DMS53 treated with DMSO at 0.1 percent for 48 hours (cell line): ENCODE data around the gene ZNF699.
"Not testable (repeated sequence)": the region's sequence is repeated elsewhere in the genome, so short reads cannot be mapped to it uniquely, and the experiment has no call there.

ENCODE experiments used
- DNase-seq: peaks from one replicate; lab custom pipeline; 2025; ENCODE audit not compliant: unreplicated experiment; lab: John Stamatoyannopoulos, UW

The ZNF699 gene

DNA sequence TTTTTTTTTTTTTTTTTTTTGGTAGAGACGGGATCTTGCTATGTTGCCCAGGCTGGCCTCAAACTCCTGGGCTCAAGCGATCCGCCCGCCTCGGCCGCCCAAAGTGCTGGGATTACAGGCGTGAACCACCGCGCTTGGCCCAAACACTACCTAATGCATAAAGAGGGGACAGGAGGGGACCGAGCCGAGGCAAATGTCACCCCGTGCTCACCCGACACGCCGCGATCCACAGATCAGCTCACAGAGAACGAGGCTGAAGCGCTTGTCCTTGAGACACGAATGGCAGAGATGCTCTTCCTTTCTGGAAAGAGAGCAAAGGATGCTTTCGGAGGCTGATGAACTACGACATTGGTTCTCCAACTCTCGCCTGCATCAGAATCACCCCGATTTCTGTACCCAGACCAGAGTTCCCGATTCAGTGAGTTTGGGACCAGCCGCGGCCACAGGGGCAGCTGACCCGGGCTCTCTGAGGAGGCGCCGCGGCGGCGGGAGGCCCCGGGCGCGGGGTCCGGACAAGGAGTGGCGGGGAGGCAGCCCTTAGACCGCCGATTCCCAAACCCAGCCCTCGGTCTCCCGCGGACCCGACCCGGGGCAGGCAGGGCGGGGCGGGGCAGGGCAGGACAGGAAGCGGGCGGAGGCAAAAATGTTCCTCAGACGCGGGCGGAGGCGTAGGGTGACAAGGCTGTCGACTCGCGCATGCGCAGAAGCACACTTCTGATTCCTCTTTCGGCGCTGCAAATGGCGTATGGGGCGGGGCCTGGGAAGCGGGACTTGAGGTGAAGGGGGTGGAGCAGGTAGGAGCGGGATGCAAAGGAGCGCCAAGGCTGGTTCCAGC is at the start of gene ZNF699:
Gene ZNF699, minus strand, starts transcription at position 700 of the 835 bp plus-strand sequence. CDS start 4,719 bp downstream, outside the sequence.
- DNase-seq: peak; percentile 88

DNA sequence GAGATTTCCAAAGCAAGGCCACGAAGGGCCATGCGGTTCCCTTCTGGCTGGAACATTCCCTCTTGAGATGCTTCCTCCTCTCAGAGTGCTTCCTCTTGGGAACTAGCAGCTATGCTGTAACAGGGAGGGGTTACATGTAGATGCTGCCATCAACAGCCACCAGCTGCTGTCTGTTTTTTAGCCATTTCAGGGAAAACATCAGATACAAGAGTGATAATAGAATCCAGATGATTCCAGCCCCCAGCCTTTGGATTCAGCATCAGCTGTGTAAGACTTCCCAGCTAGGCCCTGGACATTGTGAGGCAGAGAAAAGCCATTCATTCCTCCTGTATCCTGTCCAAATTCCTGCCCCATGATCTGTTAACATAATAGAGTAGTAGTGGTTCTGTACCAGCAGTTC is 45.0 kb upstream of the ZNF699 start:
- no peak for DNase-seq

GRCh38 chr19:9353011-9353410 is 43.4 kb upstream of the ZNF699 start:
- no peak for DNase-seq

- DNase-seq: no peak
Observed at GRCh38 chr19:9352505-9352904, 42.9 kb upstream of the ZNF699 start.

GRCh38 chr19:9348671-9349070 is 39.0 kb upstream of the ZNF699 start:
- no peak for DNase-seq

GRCh38 chr19:9348253-9348652 is 38.6 kb upstream of the ZNF699 start:
- DNase-seq: no peak

DNA sequence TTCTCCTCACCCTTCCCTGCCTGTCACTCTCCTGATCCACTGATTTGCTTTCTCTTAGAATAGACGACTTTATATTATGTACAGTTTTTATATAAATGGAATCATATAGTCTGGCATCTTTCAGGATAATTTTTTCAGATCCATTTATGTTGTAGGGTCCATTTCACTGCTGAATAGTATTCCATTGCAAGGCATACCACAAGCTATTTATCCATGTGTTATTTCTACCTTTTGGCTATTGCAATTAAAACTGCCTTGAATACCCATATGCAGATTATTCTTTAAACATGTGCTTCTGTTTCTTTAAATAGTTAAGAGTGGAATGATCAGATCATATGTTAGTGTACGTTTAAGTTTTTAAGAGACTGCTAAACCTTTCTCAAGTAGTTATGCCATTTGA is 35.4 kb upstream of the ZNF699 start:
- DNase-seq: no peak

- DNase-seq: no peak
Observed at GRCh38 chr19:9342610-9343304, 33.1 kb upstream of the ZNF699 start.

GRCh38 chr19:9329999-9330398 is 20.4 kb upstream of the ZNF699 start:
- no peak for DNase-seq

DNA sequence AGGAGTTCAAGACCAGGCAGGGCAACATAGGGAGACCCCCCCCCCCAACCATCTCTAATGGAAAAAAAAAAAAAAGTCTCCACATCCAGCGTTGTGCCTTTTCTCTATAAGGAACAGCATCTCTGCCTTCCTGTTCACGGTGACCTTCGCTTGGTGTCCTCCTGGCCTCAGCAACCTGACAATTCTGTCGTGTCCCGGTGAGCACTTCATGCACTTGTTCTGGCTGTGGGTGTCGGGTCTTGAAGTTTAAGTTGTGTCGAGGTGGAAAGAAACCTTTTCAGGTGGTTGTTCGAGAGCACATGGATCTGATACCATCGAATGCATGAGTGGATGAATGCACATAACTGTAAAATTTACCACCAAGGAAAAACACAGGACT is 14.9 kb upstream of the ZNF699 start:
- no peak for DNase-seq

GRCh38 chr19:9323919-9324583 is 14.4 kb upstream of the ZNF699 start, which contains the start of gene ZNF559:
ZNF559 (plus strand) TSS chr19:9324179; CDS start chr19:9338550, 14,371 bp downstream.
- DNase-seq: peak; percentile 86

- peak; percentile 78 for DNase-seq
Observed at GRCh38 chr19:9323557-9323918, 13.9 kb upstream of the ZNF699 start.

- DNase-seq: not testable (repeated sequence)
Observed at GRCh38 chr19:9322201-9322600, 12.6 kb upstream of the ZNF699 start.

DNA sequence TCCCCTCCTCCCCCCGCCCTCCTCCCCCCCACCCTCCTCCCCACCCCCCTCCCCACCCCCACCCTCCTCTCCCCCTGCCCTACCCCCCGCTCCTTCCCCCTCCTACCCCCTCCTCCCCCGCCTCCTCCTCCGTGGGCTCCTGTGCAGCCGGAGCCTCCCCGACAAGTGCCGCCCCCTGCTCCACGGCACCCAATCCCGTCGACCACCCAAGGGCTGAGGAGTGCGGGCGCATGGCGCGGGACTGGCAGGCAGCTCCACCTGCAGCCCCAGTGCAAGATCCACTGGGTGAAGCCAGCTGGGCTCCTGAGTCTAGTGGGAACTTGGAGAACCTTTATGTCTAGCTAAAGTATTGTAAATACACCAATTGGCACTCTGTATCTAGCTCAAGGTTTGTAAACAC is 12.1 kb upstream of the ZNF699 start:
- not testable (repeated sequence) for DNase-seq

- no peak for DNase-seq
Observed at GRCh38 chr19:9321338-9321737, 11.7 kb upstream of the ZNF699 start.

- DNase-seq: no peak
Observed at GRCh38 chr19:9313756-9314155, 4.1 kb upstream of the ZNF699 start.

DNA sequence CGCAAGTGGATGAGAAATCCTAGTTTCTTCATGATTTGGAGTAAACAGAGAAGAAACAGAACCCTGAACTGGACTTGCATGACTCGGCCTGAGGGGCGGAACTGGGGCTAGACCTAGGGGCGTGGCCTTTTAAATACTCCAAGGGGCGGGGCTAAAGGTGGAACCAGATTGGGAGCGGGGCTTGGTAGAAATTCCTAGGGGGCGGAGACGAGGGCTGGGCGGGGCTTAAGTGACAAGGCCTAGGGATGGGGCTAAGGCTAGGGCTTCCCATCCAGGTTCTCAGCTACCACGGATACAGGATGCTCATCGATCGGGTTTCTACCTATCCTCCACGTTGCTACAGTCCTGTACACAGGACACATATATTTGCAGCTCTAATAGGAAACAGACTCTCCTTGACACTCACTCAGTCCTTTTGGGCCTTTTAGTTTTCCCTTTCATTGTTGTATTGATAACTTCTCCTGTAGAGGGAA is 372 bp upstream of the ZNF699 start:
- no peak for DNase-seq

GRCh38 chr19:9308091-9308770 is 1.4 kb downstream of the ZNF699 start:
- no peak for DNase-seq

DNA sequence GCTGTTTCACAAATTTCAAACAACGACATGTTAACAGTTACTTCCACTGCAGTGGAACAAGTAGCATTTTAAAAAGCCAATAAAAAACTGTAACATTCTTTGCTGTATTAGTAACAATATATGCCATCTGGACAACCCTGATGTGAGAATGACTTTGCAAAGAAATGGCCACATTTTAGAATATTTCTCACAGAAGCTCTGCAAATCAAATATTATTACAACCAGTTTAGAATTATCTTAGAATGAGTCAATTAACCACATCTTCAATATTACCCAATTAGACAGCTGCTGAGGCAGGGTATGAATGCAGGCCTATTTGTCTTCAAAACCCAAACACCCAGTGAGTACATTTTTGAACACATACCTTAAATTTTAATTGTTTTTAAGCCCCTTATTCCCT is 3.2 kb downstream of the ZNF699 start:
- no peak for DNase-seq

- DNase-seq: no peak
Observed at GRCh38 chr19:9296336-9296735, 13.3 kb downstream of the ZNF699 start.

- no peak for DNase-seq
Observed at GRCh38 chr19:9295411-9295849, 14.2 kb downstream of the ZNF699 start.
